Measurements from ENCODE around the gene CRLF1. TPM values are rescaled to one million over a fixed set of nuclear protein-coding genes. Genes with fewer than 3 reads are reported as not detected.

CRLF1 gene
- total and polyA plus RNA-seq, 12 donors: 0.44 to 111 (median 21.3) TPM

DNA sequence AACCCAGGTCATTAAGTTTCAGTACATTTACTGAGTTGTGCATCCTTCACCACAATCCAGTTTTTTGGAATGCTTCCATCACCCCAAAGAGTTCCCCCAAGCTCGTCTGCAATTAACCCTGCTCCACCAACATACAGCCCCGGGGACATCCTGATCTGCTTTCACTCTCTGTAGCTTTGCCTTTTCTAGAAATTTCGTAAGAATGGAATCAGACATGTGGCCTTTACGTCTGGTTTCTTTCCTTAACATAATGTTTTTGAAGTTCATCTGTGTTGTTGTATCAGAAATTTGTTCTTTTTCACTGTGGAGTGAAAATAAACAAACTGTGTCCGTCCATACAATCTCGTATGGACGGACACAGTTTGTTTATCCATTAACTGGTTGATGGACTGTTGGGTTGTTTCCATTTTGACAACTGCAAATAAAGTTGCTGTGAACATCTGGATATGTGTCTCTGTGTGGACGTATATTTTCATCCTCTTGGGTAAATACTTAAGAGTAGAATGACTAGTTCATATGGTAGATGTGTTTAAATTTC, 33.2 kb upstream of the CRLF1 start:
- Histone ChIP-seq H3K27ac (no peak overlapping the region), H3K27me3 (no peaks in the 10 kb centered on the region), H3K4me1 (replicated peaks in 1 of 2) (peaks cover 3 to 12% of the 10 kb centered on the region in 2 donors), H3K9me3 (replicated peaks in 1 of 3) (no peaks in the 10 kb centered on the region), H3K36me3 (replicated peaks in 1 of 2) (no peaks in the 10 kb centered on the region), H3K4me3 (no peak overlapping the region)
- WGBS, 4 donors: 78 to 84% (median 80%) methylated on average over 8 of the region's 8 CpGs
- TF ChIP-seq, protein P1, sequence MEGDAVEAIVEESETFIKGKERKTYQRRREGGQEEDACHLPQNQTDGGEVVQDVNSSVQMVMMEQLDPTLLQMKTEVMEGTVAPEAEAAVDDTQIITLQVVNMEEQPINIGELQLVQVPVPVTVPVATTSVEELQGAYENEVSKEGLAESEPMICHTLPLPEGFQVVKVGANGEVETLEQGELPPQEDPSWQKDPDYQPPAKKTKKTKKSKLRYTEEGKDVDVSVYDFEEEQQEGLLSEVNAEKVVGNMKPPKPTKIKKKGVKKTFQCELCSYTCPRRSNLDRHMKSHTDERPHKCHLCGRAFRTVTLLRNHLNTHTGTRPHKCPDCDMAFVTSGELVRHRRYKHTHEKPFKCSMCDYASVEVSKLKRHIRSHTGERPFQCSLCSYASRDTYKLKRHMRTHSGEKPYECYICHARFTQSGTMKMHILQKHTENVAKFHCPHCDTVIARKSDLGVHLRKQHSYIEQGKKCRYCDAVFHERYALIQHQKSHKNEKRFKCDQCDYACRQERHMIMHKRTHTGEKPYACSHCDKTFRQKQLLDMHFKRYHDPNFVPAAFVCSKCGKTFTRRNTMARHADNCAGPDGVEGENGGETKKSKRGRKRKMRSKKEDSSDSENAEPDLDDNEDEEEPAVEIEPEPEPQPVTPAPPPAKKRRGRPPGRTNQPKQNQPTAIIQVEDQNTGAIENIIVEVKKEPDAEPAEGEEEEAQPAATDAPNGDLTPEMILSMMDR (IDR thresholded peaks at IDR 0.05): no peak
- TF ChIP-seq POLR2A (IDR thresholded peaks at IDR 0.05): no peak
- intact Hi-C loops (cut with DNase I): no loop called here
- DNase-seq: no peak

DNA sequence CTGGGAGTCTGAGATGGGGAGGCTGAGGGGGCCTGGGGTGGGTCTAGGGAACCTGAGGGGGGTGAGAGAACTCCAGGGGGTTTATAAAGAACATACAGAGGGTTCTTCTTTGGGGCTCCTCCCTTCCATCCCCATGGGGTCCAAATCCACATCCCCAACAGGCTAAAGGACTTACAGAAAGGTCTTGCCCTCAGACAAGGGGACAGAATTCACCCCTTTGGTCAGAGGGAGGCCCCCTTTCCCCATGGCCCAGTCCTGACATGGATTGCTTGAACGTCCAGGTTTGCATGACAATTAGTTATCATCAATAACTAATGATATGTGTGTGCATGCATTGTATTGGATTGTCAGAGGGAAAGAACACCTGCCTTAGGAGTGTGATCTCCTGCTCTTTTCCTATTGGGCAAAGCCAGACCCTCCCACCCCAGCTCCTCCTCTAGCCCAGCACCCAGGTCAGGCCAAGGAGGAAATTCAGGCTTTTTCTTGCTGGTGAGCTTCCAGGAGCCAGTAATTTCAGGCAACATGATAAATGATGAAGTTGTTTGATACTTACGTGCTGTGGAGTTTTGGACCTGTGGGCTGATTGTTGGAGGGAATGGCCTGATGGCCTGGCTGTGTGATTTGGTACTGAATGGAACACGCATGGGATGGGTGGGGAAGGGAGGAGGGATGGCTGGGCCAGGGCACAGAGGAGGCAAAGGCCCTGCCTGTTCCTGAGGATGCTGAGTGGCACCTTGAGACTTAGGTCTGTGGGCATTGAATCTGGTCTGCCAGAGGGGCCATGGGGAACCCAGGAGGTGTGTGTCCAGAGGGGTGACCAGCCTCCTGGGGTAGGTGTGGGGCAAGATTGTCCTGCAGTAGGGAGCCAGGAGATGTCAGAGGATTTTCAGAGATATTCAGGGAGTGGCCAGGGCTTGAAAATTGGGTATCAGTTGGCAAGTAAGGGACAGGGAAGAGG, 31.4 kb upstream of the CRLF1 start:
- Histone ChIP-seq H3K27ac (peak overlapping the region in 3 of 5 donors; percentile 80 to 84 (median 82)), H3K9me3 (replicated peaks in 1 of 3) (no peaks in the 10 kb centered on the region), H3K4me3 (peak overlapping the region in 1 of 4 donors; percentile 76), H3K4me1 (replicated peaks in 1 of 2) (peaks cover 3 to 12% of the 10 kb centered on the region in 2 donors), H3K36me3 (replicated peaks in 1 of 2) (no peaks in the 10 kb centered on the region), H3K27me3 (no peaks in the 10 kb centered on the region)
- WGBS, 4 donors: 24 to 37% (median 31%) methylated on average over 3 of the region's 3 CpGs
- intact Hi-C loops (cut with DNase I): no loop called here
- no peak for TF ChIP-seq POLR2A (IDR thresholded peaks at IDR 0.05)
- TF ChIP-seq, protein P1 (IDR thresholded peaks at IDR 0.05): no peak
- peak in 1 of 7 donors; percentile 49 for DNase-seq

DNA sequence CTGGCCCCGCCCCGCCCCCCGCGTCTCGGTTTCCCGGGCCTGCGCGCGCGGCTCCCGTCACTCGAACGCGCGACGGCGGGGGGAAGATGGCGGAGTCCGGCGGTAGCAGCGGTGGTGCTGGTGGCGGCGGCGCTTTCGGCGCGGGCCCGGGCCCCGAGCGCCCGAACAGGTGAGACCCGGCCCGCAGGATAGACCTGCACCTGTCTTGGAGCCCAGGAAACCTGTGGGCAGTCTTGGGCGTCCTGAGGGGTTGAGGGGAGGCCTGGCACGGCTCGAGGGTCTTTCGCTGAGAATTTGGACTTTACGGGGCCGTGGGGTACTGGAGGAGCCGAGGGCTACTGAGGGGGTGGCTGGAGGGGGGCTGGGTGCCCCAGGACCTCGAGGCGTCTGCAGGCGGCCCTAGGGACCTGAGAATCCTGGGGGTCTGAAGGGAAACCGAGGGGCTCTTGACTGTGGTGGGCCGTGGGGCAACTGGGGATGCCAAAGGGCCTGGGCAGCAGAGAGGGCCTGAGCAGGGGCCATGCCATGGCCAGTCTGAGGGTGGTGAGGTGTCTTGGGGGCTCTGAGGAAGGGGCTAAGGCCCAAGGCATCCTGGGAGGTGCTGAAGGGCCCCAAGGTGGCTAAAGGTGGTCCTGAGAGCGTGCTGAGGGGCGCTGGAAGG, 30.5 kb upstream of the CRLF1 start, which contains the start of gene KLHL26:
TSS of gene KLHL26 (plus strand) at position 60 of the 661 bp plus-strand sequence. CDS start at position 87, 27 bp downstream.
- no peak for DNase-seq
- intact Hi-C loops (cut with DNase I): no loop called here
- TF ChIP-seq POLR2A (IDR thresholded peaks at IDR 0.05): peak; percentile 68 to 75
- TF ChIP-seq, protein P1 (IDR thresholded peaks at IDR 0.05): no peak
- peak within 1 kb of the TSS in 4 of 5 donors; percentile 30 to 84 (median 81) for H3K27ac ChIP-seq
- no peaks in the 10 kb centered on the region for H3K36me3 ChIP-seq (replicated peaks in 1 of 2)
- WGBS, 4 donors: 3 to 18% (median 9%) methylated on average over 9 to 47 of the region's 47 CpGs
- H3K27me3 ChIP-seq: no peaks in the 10 kb centered on the region
- H3K4me1 ChIP-seq (replicated peaks in 1 of 2): peaks cover 3 to 12% of the 10 kb centered on the region in 2 donors
- H3K4me3 ChIP-seq: peak within 1 kb of the TSS; percentile 33 to 76 (median 36)
- H3K9me3 ChIP-seq (replicated peaks in 1 of 3): no peaks in the 10 kb centered on the region

Measured in adrenal gland (tissue), 12 donors.